Measurements from ENCODE around the gene NCOR1.

Gene NCOR1

GRCh38 chr17:16027708-16028584 lies 187.4 kb downstream of the NCOR1 start:
- DNase-seq (ENCODE audit: low read depth in 2 of 2): peak; percentile 70

GRCh38 chr17:16026895-16027294 lies 188.4 kb downstream of the NCOR1 start:
- no peak for DNase-seq (ENCODE audit: low read depth in 2 of 2)

- DNase-seq (ENCODE audit: low read depth in 2 of 2): no peak
Observed at GRCh38 chr17:16025202-16025601, 190.1 kb downstream of the NCOR1 start.

- DNase-seq (ENCODE audit: low read depth in 2 of 2): no peak
Observed at GRCh38 chr17:16023881-16024280, 191.5 kb downstream of the NCOR1 start.

GRCh38 chr17:16019347-16019746 lies 196.0 kb downstream of the NCOR1 start:
- no peak for DNase-seq (ENCODE audit: low read depth in 2 of 2)

GRCh38 chr17:16013943-16014407 lies 201.4 kb downstream of the NCOR1 start:
- peak; percentile 25 to 33 for DNase-seq (ENCODE audit: low read depth in 2 of 2)

GRCh38 chr17:16007439-16007838 lies 207.9 kb downstream of the NCOR1 start:
- no peak for DNase-seq (ENCODE audit: low read depth in 2 of 2)

- no peak for DNase-seq (ENCODE audit: low read depth in 2 of 2)
Observed at GRCh38 chr17:16005636-16006035, 209.7 kb downstream of the NCOR1 start.

GRCh38 chr17:16003841-16004240 lies 211.5 kb downstream of the NCOR1 start:
- DNase-seq (ENCODE audit: low read depth in 2 of 2): no peak

GRCh38 chr17:16002708-16003260 lies 212.6 kb downstream of the NCOR1 start:
- no peak for DNase-seq (ENCODE audit: low read depth in 2 of 2)

- DNase-seq (ENCODE audit: low read depth in 2 of 2): no peak
Observed at GRCh38 chr17:16001226-16001897, 214.0 kb downstream of the NCOR1 start.

GRCh38 chr17:15999974-16000827 lies 215.1 kb downstream of the NCOR1 start:
- DNase-seq (ENCODE audit: low read depth in 2 of 2): no peak

- peak; percentile 73 to 81 for DNase-seq (ENCODE audit: low read depth in 2 of 2)
Observed at GRCh38 chr17:15999141-15999973, 216.0 kb downstream of the NCOR1 start, which contains the start of the genes TTC19 and ZSWIM7. TSS of gene TTC19 (plus strand) at chr17:15999824. CDS start at chr17:15999849, 25 bp downstream. TSS of gene ZSWIM7 (minus strand) at chr17:15999704. CDS start at chr17:15999594, 110 bp downstream.

- DNase-seq (ENCODE audit: low read depth in 2 of 2): no peak
Observed at GRCh38 chr17:15998031-15998562, 217.2 kb downstream of the NCOR1 start.

GRCh38 chr17:15996322-15996721 lies 219.0 kb downstream of the NCOR1 start:
- no peak for DNase-seq (ENCODE audit: low read depth in 2 of 2)

GRCh38 chr17:15981646-15982580 lies 233.4 kb downstream of the NCOR1 start:
- no peak for DNase-seq (ENCODE audit: low read depth in 2 of 2)

GRCh38 chr17:15981208-15981607 lies 234.1 kb downstream of the NCOR1 start:
- no peak for DNase-seq (ENCODE audit: low read depth in 2 of 2)

Data from fibroblast of skin of left biceps (primary cell).